Measurements from ENCODE around the gene IKBKG.

- TF ChIP-seq, protein P1, sequence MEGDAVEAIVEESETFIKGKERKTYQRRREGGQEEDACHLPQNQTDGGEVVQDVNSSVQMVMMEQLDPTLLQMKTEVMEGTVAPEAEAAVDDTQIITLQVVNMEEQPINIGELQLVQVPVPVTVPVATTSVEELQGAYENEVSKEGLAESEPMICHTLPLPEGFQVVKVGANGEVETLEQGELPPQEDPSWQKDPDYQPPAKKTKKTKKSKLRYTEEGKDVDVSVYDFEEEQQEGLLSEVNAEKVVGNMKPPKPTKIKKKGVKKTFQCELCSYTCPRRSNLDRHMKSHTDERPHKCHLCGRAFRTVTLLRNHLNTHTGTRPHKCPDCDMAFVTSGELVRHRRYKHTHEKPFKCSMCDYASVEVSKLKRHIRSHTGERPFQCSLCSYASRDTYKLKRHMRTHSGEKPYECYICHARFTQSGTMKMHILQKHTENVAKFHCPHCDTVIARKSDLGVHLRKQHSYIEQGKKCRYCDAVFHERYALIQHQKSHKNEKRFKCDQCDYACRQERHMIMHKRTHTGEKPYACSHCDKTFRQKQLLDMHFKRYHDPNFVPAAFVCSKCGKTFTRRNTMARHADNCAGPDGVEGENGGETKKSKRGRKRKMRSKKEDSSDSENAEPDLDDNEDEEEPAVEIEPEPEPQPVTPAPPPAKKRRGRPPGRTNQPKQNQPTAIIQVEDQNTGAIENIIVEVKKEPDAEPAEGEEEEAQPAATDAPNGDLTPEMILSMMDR (IDR thresholded peaks at IDR 0.05) = no peak
- TF ChIP-seq POLR2A (IDR thresholded peaks at IDR 0.05) = no peak
Measured at GRCh38 chrX:154600759-154601374, 53.4 kb downstream of the IKBKG start.
